H1 (cell line): ENCODE measurements around the gene MTF2. TPM values are rescaled to one million over a fixed set of nuclear protein-coding genes. Genes with fewer than 3 reads are reported as not detected.

Experiments
- CTCF ChIA-PET: fragments of 300-600 bp; sonication (Branson Sonifier 250); formaldehyde crosslinking; loops from one replicate; lab custom pipeline; 2021; ENCODE audit not compliant: partially characterized antibody; lab: Charles Lee
- POLR2A ChIA-PET: fragments of 300-600 bp; sonication (Branson Sonifier 250); formaldehyde crosslinking; loops from one replicate; lab custom pipeline; 2021; ENCODE audit warnings: inconsistent platforms; ENCODE audit not compliant: partially characterized antibody; lab: Charles Lee
- DNase-seq, 2 experiments: peaks; one replicate each; pipeline versions ENCODE4 v3.0.0 to v3.0.0-alpha.2; 2010 to 2022; ENCODE audit warnings: low spot score in 2 of 2, low read depth in 1 of 2, mixed read lengths in 1 of 2
- FAIRE-seq: peaks from 2 replicates; lab custom pipeline; 2011; peaks lifted over from hg19 to GRCh38; lab: Jason Lieb, UNC
- H2AFZ ChIP-seq: 2 replicates; pipeline ENCODE4 v1.8.1; 2012; ENCODE audit warnings: low read length, inconsistent platforms
- H2AK5ac ChIP-seq: 2 replicates; pipeline ENCODE4 v1.6.1; 2013; ENCODE audit warnings: low read depth, low read length
- H2BK120ac ChIP-seq: replicated peaks from 2 replicates; pipeline ENCODE3; 2013; ENCODE audit warnings: low read depth, low read length, inconsistent platforms
- H2BK12ac ChIP-seq: 2 replicates; pipeline ENCODE4 v1.6.1; 2013; ENCODE audit warnings: low read depth, low read length
- H2BK15ac ChIP-seq: 2 replicates; pipeline ENCODE4 v1.6.1; 2013; ENCODE audit warnings: low read length
- H2BK20ac ChIP-seq: 2 replicates; pipeline ENCODE4 v1.6.1; 2013; ENCODE audit warnings: low read length
- H2BK5ac ChIP-seq: 2 replicates; pipeline ENCODE4 v1.6.1; 2013; ENCODE audit warnings: low read depth, low read length
- H3K14ac ChIP-seq: 2 replicates; pipeline ENCODE4 v1.6.1; 2013; ENCODE audit warnings: inconsistent platforms; ENCODE audit not compliant: insufficient read length
- H3K18ac ChIP-seq: 2 replicates; pipeline ENCODE4 v1.6.1; 2013; ENCODE audit warnings: low read length; ENCODE audit errors: extremely low read depth
- H3K23ac ChIP-seq: 2 replicates; pipeline ENCODE4 v1.6.1; 2013; ENCODE audit warnings: inconsistent platforms; ENCODE audit not compliant: insufficient read length
- H3K23me2 ChIP-seq: 2 replicates; pipeline ENCODE4 v1.6.1; 2013; ENCODE audit warnings: low read depth, low read length
- H3K27ac ChIP-seq: 2 replicates; pipeline ENCODE4 v1.6.1; 2011; ENCODE audit warnings: low read depth, low read length, inconsistent platforms
- H3K27me3 ChIP-seq, 4 experiments: replicated peaks in 1 of 4; 1 replicate in 1 of 4; 2 replicates in 3 of 4; pipeline versions ENCODE4 v1.6.1 to v1.8.1; 2011 to 2013; ENCODE audit warnings: low read length in 3 of 4, mild to moderate bottlenecking in 3 of 4, inconsistent platforms in 2 of 4, mixed read lengths in 2 of 4, moderate library complexity in 1 of 4; ENCODE audit not compliant: control insufficient read depth in 3 of 4, insufficient read depth in 3 of 4; ENCODE audit errors: extremely low read depth in 1 of 4
- H3K36me3 ChIP-seq, 4 experiments: 2 replicates each; pipeline versions ENCODE4 v1.6.1 to v1.8.1; 2011 to 2013; ENCODE audit warnings: mild to moderate bottlenecking in 4 of 4, low read length in 3 of 4, moderate library complexity in 2 of 4, control low read depth in 1 of 4, inconsistent platforms in 1 of 4; ENCODE audit not compliant: insufficient read depth in 4 of 4, control insufficient read depth in 2 of 4
- H3K4ac ChIP-seq: replicated peaks from 2 replicates; pipeline ENCODE3; 2013; ENCODE audit warnings: low read length, low read depth, mixed read lengths, inconsistent platforms; ENCODE audit not compliant: insufficient read length
- H3K4me1 ChIP-seq, 4 experiments: replicated peaks in 1 of 4; 1 replicate in 1 of 4; 2 replicates in 3 of 4; pipeline versions ENCODE4 v1.6.1 to v1.8.1; 2011 to 2013; ENCODE audit warnings: low read length in 3 of 4, inconsistent platforms in 2 of 4, mixed read lengths in 1 of 4; ENCODE audit not compliant: insufficient read depth in 4 of 4, control insufficient read depth in 3 of 4
- H3K4me2 ChIP-seq, 2 experiments: 2 replicates each; pipeline versions ENCODE4 v1.6.1 to v1.8.1; 2011 to 2013; ENCODE audit warnings: low read depth in 2 of 2, low read length in 2 of 2, control low read depth in 1 of 2, inconsistent platforms in 1 of 2, mild to moderate bottlenecking in 1 of 2; ENCODE audit not compliant: insufficient read depth in 1 of 2
- H3K4me3 ChIP-seq, 4 experiments: fragments of 200-600, 300-600 bp in 1 of 4; sonication (generic), shearing (Covaris generic), sonication (Bioruptor Twin) in 1 of 4; 2 replicates each; pipeline versions ENCODE4 v1.5.1 to v1.8.1; 2011 to 2016; ENCODE audit warnings: low read length in 4 of 4, low read depth in 3 of 4, control low read depth in 2 of 4, inconsistent platforms in 2 of 4, mild to moderate bottlenecking in 2 of 4, mixed read lengths in 1 of 4, moderate library complexity in 1 of 4; ENCODE audit not compliant: insufficient read depth in 2 of 4; ENCODE audit errors: extremely low read depth in 1 of 4
- H3K56ac ChIP-seq: replicated peaks from 2 replicates; pipeline ENCODE3; 2013; ENCODE audit warnings: low read depth, mild to moderate bottlenecking, mixed read lengths, low read length, inconsistent platforms; ENCODE audit not compliant: insufficient read length
- H3K79me1 ChIP-seq: 2 replicates; pipeline ENCODE4 v1.6.1; 2013; ENCODE audit warnings: low read depth, low read length, control low read depth
- H3K79me2 ChIP-seq, 2 experiments: 2 replicates each; pipeline versions ENCODE4 v1.6.1 to v1.8.1; 2012 to 2013; ENCODE audit warnings: low read length in 2 of 2, mild to moderate bottlenecking in 2 of 2, inconsistent platforms in 1 of 2; ENCODE audit not compliant: insufficient read depth in 2 of 2, control insufficient read depth in 1 of 2
- H3K9ac ChIP-seq, 4 experiments: replicated peaks in 1 of 4; 1 replicate in 1 of 4; 2 replicates in 3 of 4; pipeline versions ENCODE4 v1.6.1 to v1.8.1; 2011 to 2013; ENCODE audit warnings: low read depth in 3 of 4, low read length in 3 of 4, control low read depth in 2 of 4, mild to moderate bottlenecking in 2 of 4, moderate library complexity in 2 of 4, inconsistent platforms in 1 of 4; ENCODE audit errors: extremely low read depth in 1 of 4
- H3K9me3 ChIP-seq, 2 experiments: 2 replicates each; pipeline versions ENCODE4 v1.6.1 to v1.8.1; 2012 to 2013; ENCODE audit warnings: mild to moderate bottlenecking in 2 of 2, moderate library complexity in 2 of 2, control low read depth in 1 of 2, inconsistent platforms in 1 of 2, low read depth in 1 of 2, low read length in 1 of 2, mixed read lengths in 1 of 2; ENCODE audit not compliant: insufficient read depth in 2 of 2
- H4K20me1 ChIP-seq, 2 experiments: replicated peaks in 1 of 2; 2 replicates each; pipeline versions ENCODE3 to v1.8.1; 2011 to 2013; ENCODE audit warnings: inconsistent platforms in 2 of 2, low read length in 2 of 2, mild to moderate bottlenecking in 1 of 2; ENCODE audit not compliant: insufficient read depth in 2 of 2, control insufficient read depth in 1 of 2
- H4K5ac ChIP-seq: 2 replicates; pipeline ENCODE4 v1.6.1; 2013; ENCODE audit warnings: low read length, low read depth, mixed read lengths, inconsistent platforms; ENCODE audit not compliant: insufficient read length
- H4K8ac ChIP-seq: 2 replicates; pipeline ENCODE4 v1.8.0; 2013; ENCODE audit warnings: mild to moderate bottlenecking, moderate library complexity, low read length, inconsistent platforms; ENCODE audit not compliant: insufficient read depth; ENCODE audit errors: extremely low read depth
- H4K91ac ChIP-seq: replicated peaks from 2 replicates; pipeline ENCODE3; 2013; ENCODE audit warnings: low read length, mixed read lengths, inconsistent platforms; ENCODE audit not compliant: insufficient read length
- CBX5 ChIP-seq: fragments of 300-800, 300-1000 bp; sonication (generic); IDR thresholded peaks from 2 replicates; pipeline ENCODE4 v1.7.1; 2016; ENCODE audit warnings: antibody characterized with exemption, low read length, low read depth
- CBX8 ChIP-seq: fragments of 300-800, 300-1000 bp; sonication (generic); IDR thresholded peaks from 2 replicates; pipeline ENCODE4 v1.7.1; 2016; ENCODE audit warnings: low read depth, low read length, borderline replicate concordance
- FOSL1 ChIP-seq: IDR thresholded peaks from 2 replicates; pipeline ENCODE4 v1.6.1; 2011; ENCODE audit warnings: mild to moderate bottlenecking, low read depth, low read length, moderate library complexity; ENCODE audit not compliant: insufficient read depth
- NANOG ChIP-seq: IDR thresholded peaks from 2 replicates; pipeline ENCODE4 v1.6.1; 2011; ENCODE audit warnings: low read length, low read depth, mild to moderate bottlenecking, inconsistent platforms; ENCODE audit not compliant: insufficient read depth, poor library complexity, severe bottlenecking
- PHF8 ChIP-seq: fragments of 200-600 bp; sonication (generic); conservative IDR thresholded peaks from 2 replicates; pipeline ENCODE4 v1.7.1; 2012; ENCODE audit warnings: low read depth, mild to moderate bottlenecking, inconsistent platforms, low read length, moderate library complexity
- SP4 ChIP-seq: IDR thresholded peaks from 2 replicates; pipeline ENCODE4 v1.6.1; 2012; ENCODE audit warnings: low read length, inconsistent platforms
- WGBS, 2 experiments: shearing (Covaris generic) in 1 of 2; methylation state at CpG; one replicate each; pipeline versions ENCODE4 v1.1.6 to v1.1.7; 2013 to 2015; ENCODE audit warnings: low lambda C conversion rate in 2 of 2, mixed read lengths in 2 of 2, inconsistent platforms in 1 of 2, low coverage in 1 of 2, missing lambda C conversion rate in 1 of 2; ENCODE audit not compliant: insufficient replicate concordance in 2 of 2, insufficient coverage in 1 of 2, insufficient read length in 1 of 2; ENCODE audit errors: extremely low coverage in 1 of 2, missing lambda C conversion rate in 1 of 2; 5-methylcytosine and 5-hydroxymethylcytosine counted together
- polyA plus RNA-seq, 7 experiments: library from polyadenylated mRNA; depleted of rRNA in 3 of 7; stranded (reverse) in 5 of 7; unstranded in 2 of 7; fragments of >200 nt in 5 of 7; fragments of 200-250 nt in 2 of 7; gene quantifications; 1 replicate in 5 of 7; 2 replicates in 1 of 7; 4 replicates in 1 of 7; pipeline versions ENCODE4 v1.2.1 to v1.2.3, GENCODE V29; 2011 to 2013; ENCODE audit warnings: missing spikeins in 2 of 7, mixed read lengths in 2 of 7
- total RNA-seq: library from RNA; stranded (reverse); fragmentation: NEBNext Ultra II Directional; extraction: Animal tissue kit (Norgen Biotek cat#: 25700); gene quantifications from 2 replicates; pipeline ENCODE4 v1.2.1, GENCODE V29; 2021

Gene MTF2
- total and polyA plus RNA-seq, 2 of the 8 experiments (the other 6 are each of a cell fraction or from before 2014, with no cell fraction given), result 72.1 to 102 TPM

- H3K4ac ChIP-seq, result no peak overlapping the region
- H3K18ac ChIP-seq, result no peak overlapping the region
- no peak overlapping the region for H3K14ac ChIP-seq
- H3K4me2 ChIP-seq, result no peak overlapping the region
- H2BK12ac ChIP-seq, result no peak overlapping the region
- POLR2A ChIA-PET, result interaction anchor here (0.7 to 1.0 kb wide), 2 partner anchors 13 to 19 kb away, joined by 3 read pairs; no protein-coding TSS in a partner anchor
- no peak overlapping the region for H2BK120ac ChIP-seq
- no peak overlapping the region for H2BK15ac ChIP-seq
- H3K79me1 ChIP-seq, result no peaks in the 10 kb centered on the region
- H3K9ac ChIP-seq, result no peak overlapping the region
- H2AFZ ChIP-seq, result no peak overlapping the region
- CTCF ChIA-PET, result no interaction called here
- no peaks in the 10 kb centered on the region for H3K27me3 ChIP-seq
- TF ChIP-seq SP4 (no peak), CBX8 (no peak), NANOG (no peak), PHF8 (no peak), FOSL1 (no peak), CBX5 (no peak)
- no peaks in the 10 kb centered on the region; a peak in 1 of 4 replicates for H3K79me2 ChIP-seq
- FAIRE-seq (no peak), DNase-seq (no peak)
- no peaks in the 10 kb centered on the region for H3K23me2 ChIP-seq
- H3K36me3 ChIP-seq, result peaks cover 0 to 24% (median 0%) of the 10 kb centered on the region in 4 experiments; a peak in 3 of 8 replicates
- H2AK5ac ChIP-seq, result no peak overlapping the region
- no peak overlapping the region for H3K4me3 ChIP-seq
- no peaks in the 10 kb centered on the region for H3K9me3 ChIP-seq
- no peak overlapping the region for H2BK5ac ChIP-seq
- H4K8ac ChIP-seq, result no peak overlapping the region
- no peaks in the 10 kb centered on the region for H4K20me1 ChIP-seq
- no peaks in the 10 kb centered on the region; a peak in 1 of 7 replicates for H3K4me1 ChIP-seq
- H4K91ac ChIP-seq, result no peak overlapping the region
- H2BK20ac ChIP-seq, result no peak overlapping the region
- no peak overlapping the region for H3K27ac ChIP-seq
- H3K56ac ChIP-seq, result no peak overlapping the region
- H3K23ac ChIP-seq, result no peak overlapping the region
- no peak overlapping the region for H4K5ac ChIP-seq
- WGBS, 2 experiments, result 81% methylated on average over 1 of the region's 1 CpG; no CpG with 5 or more reads in 1 of the 2 experiments
Measured at GRCh38 chr1:93150729-93151128, 71.6 kb downstream of the MTF2 start.
